HG03354 (cell line): ENCODE data around the gene SYMPK.
A peak's percentile ranks its signal among the peaks of the same experiment; 100 is the strongest.
"Not testable (repeated sequence)": the region's sequence is repeated elsewhere in the genome, so short reads cannot be mapped to it uniquely, and the experiment has no call there.

ENCODE experiments used
- ATAC-seq: cut with Tn5 transposase; IDR thresholded peaks from one replicate; pipeline ENCODE4 v1.9.1; 2021; ENCODE audit warnings: mild to moderate bottlenecking; ENCODE audit not compliant: unreplicated experiment, poor library complexity, severe bottlenecking

Gene SYMPK

DNA sequence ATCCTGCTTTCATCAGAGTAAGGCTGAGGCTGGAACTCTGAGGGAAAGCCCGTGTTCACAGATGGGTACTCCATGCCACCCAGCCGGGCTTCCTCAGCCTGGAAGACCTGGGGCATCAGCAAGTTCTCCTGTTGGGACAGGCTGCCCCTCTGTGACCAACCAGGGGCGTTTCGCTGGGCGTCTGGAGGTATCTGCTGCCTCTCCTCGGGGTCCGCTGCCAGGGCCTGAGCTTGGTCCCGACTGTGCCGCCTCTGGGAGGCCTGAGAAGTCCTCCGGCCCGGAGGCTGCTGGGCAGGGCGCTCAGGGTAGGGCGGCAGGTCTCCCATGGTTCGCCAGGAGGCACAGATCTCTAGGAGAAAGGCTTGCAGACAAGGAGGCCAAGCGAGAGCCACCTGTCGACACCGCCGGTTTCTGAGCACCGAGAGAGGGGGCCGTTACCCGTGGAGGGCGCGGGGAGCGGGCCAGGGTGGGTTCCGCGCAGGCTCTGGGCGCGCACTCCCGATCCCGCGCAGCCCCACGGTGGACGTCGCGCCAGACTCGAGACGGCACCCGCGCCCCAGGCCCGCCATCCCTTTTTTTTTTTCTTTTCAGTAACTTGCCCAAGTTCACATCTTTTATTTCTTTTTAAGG lies 48.0 kb downstream of the SYMPK start, which contains the start of gene RSPH6A:
Gene RSPH6A (minus strand): TSS at position 458 of the 630 bp plus-strand sequence. CDS start 132 bp downstream, at position 326.
- no peak for ATAC-seq

DNA sequence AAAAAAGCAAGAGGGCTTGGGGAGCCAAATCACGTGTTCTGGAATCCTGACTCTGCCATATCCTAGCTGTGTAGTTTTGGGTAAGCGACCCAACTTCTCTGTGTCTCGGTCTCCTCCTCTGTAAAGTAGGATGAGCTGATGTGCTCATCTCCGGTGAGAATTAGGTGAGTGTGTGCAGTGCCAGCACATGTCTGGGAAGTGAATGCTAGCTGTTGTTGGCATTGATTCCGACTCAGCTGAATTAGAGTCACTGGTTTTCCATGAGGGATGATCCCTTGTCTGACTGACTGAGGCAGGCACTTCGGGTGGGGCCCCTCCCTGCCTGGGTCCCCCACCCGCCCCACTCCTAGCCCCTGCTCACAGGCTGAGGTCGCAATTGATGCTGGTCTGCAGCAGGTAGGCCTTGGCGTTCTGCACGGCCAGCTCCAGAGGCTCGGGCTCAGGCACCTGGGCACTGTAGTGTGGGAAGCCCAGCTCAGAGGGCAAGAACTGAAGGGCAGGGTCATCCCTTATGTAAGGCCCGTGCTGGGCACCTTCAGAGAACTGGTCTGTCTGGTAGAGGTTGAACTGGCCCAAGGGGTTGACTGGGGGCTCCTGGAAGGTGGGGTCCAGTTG lies 48.7 kb downstream of the SYMPK start:
- no peak for ATAC-seq

DNA sequence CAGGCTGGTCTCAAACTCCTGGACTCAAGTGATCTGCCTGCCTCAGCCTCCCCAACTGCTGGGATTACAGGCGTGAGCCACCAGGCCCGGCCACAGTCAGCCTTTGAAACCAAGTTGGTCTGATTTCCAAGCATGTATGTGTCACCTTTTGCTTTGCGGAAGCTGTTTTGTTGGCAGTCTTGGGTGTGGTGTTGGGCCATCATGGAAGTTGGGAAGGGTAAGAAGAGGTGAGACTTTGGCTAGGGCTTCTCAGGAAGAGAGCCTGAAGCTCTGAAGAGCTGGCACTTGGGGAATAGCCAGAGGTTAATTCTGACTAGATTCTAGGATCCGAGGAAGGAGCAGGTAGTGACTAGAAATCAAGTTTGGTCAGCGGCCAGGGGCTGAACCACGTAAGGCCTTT lies 50.6 kb downstream of the SYMPK start:
- ATAC-seq, result no peak

- ATAC-seq, result no peak
Measured at GRCh38 chr19:45809643-45810159, 53.2 kb downstream of the SYMPK start.

DNA sequence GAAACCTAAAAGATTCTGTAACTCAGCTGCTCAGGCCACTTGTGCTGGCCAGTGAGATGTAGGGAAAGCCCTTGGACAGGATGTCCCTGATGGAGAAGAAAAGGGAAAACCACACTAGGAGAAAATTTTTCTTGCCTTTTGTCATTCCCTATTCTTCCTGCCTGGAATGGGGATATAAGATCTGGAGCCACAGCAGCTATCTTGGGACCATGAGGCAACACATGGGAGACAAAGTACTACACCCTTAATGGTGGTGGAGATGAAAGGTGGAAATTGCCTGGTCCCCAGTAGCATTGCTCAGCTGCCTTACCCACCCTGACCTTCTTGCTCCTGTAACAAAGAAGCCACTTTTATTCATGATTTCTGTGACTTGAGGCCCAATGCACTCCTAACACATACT lies 57.2 kb downstream of the SYMPK start:
- ATAC-seq, result no peak

GRCh38 chr19:45804959-45805230 lies 58.1 kb downstream of the SYMPK start:
- no peak for ATAC-seq

DNA sequence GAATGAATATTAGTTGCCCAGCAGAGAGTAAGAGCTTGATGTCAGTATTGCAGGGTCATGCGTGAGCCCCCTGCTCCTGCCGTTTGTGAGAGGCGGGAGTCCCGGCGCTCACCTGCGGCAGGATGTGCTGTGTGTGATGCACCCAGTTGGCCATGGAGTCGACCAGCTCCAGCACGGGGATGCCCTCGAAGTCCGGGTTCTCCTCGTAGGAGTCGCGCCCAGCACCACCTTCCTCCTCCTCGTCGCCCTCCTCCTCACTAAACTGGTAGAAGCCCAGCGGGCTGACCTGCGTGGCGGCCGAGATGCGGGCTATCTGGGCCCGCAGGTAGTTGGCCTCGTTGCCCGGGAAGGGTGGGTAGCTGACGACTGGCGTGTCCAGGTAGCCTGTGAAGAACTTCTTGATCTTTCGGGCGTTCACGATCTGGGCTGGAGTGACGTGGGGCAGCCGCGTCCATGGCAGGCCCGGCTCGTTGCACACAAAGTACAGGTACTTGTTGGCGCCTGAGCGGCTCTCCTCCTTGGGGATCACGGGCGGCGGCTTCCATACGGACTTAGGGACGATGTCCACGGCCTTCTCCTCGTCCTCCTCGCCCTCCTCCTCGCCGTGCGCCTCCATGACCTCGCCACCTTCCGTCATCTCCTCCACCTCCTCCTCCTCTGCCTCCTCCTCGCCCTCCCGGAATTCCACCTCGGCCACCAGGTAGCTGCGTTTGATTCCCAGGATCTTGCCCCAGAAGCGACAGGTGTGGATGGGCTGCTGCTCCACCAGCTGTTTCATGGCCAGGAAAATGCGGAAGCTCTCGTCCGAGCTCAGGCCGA lies 58.6 kb downstream of the SYMPK start:
- no peak for ATAC-seq

DNA sequence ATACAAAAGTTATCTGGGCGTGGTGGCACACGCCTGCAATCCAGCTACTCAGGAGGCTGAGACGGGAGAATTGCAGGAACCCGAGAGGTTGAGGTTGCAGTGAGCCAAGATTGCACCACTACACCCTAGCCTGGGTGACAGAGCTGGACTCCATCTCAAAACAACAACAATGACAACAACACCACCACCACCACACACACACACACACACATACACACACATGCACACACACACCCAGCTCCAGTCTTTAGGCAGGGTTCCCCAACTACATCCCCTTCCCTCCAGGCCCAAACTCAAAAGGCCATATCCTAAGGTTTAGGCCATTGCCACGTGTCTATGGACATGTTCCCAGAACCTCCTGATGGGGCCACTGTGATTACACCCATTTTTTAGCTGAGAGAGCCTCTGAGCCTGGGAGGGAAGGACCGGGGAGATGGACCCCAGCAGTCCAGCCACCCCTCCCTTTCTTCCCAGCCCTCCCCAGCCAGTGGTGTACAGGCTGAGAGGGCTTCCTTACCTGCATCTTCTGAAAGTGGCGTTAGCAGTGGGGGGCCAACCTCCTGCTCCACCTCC lies 61.3 kb downstream of the SYMPK start:
- ATAC-seq, result no peak

DNA sequence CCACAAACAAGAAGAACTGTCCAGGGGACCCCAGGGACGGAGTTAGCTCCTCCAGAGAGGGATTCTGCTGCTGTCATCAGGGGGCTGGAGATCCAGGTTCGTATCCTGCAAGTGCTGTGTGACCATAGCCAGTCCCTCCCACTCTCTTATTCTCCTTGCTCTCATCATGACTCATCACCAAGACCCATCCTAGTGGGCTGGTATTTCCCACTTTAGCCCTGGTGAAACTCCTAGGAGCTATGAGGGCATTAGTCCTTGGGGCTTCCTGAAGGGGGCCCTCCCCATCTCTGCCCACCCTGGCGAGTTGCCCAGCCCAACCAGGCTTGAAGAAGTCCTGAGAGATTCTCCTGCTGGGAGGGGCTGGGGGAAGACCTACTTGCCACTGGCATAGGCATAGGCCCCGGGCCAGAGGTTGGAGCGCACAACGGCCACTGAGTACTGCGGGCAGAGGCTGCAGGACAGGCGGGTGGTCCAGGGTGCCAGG lies 62.8 kb downstream of the SYMPK start:
- ATAC-seq, result no peak

GRCh38 chr19:45799541-45799940 lies 63.4 kb downstream of the SYMPK start:
- ATAC-seq, result not testable (repeated sequence)

DNA sequence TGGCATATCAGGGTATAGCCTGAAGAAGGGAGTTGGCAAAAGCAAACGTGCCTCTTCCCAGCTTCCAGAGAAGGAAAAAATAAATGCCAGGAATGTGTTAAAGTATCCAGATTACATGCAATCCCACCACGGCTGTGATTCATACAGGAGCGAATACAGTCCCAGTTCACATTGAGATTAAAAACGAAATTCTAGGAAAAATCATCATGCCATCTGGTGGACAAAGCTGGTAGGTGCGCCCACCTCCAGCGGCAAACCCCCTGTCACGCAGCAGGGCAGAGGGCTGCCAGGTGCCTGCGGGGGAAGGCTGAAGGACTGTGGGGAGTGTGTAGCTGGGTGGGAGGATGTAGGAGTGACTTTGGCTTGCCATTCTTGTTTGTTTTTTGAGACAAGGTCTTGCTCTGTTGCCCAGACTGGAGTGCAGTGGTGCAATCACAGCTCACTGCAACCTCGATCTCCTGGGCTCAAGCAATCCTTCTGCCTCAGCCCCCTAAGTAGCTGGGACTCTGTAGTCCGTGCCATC lies 63.9 kb downstream of the SYMPK start:
- no peak for ATAC-seq

- no peak for ATAC-seq
Measured at GRCh38 chr19:45794627-45795026, 68.3 kb downstream of the SYMPK start.

DNA sequence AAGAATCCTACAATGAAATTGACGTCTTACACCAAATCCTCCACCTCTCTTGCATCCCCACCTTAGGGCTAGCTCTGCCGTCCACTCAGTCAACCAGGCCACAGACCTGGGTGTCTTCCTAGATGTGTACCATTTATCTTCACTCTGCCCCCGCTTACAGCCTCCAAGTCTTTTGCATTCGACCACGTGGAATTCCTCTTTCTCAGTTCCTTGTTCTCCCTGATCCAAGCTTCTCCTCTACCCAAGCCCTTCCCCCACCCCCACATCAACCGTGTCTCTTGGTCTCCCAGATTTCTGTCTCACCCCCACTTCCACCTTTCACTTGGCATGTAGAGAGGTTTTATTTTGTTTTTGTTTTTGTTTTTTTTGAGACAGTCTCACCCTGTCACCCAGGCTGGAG lies 69.1 kb downstream of the SYMPK start:
- ATAC-seq, result no peak

DNA sequence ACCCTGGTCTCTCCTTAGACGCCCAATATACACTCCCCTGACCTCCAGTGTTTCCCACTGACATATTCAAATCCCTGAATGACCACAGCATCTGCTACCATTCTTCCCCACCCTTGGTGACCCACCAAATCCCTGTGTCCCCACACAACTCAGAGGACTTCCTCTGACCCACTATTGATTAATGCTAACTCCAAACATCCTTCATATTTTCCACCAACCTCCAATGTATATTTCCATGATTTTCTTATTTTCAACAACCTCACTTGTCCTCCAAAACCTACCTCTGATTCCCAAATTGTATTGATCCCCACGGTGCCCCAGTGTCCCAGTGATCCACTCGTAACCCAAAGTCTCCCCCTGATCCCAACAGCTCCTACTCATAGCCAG lies 69.8 kb downstream of the SYMPK start:
- ATAC-seq, result no peak

DNA sequence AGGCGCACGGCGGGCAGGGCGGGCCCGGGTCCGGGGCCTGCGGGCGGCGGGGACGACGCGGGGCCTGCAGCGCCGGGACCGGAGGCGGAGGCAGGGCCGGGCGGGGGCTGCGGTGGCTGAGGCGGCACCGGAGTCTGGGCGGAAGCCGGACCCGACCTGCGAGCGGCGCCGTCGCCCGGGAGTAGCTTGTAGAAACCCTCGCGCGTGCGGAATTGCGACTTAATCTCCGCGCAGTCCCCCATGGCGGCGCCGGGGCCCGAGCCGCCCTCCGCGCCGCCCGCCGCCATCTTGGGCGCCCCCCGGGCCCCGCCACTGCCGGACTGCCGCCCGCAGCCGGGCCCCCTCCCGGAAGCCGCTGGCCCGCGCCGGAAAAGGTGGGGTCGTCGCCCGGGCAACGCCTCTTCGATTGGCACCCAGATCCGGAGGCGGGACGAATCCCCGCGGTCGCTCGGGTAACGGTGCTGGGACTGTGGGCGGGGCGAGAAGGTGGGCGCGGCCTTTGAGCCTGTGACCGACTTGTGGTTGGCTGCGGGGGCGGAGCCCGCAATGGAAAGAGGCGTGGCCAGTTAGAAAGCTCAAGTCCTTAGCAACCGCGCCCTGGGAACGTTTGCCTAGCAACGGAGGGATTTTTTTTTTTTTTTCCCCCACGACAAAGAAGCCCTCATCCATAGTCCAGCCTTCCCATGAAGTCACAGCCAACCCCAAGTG lies 70.3 kb downstream of the SYMPK start, which contains the start of gene DMWD:
Gene DMWD (minus strand): TSS at position 376 of the 708 bp plus-strand sequence. CDS start 89 bp downstream, at position 287.
- peak; percentile 94 for ATAC-seq

DNA sequence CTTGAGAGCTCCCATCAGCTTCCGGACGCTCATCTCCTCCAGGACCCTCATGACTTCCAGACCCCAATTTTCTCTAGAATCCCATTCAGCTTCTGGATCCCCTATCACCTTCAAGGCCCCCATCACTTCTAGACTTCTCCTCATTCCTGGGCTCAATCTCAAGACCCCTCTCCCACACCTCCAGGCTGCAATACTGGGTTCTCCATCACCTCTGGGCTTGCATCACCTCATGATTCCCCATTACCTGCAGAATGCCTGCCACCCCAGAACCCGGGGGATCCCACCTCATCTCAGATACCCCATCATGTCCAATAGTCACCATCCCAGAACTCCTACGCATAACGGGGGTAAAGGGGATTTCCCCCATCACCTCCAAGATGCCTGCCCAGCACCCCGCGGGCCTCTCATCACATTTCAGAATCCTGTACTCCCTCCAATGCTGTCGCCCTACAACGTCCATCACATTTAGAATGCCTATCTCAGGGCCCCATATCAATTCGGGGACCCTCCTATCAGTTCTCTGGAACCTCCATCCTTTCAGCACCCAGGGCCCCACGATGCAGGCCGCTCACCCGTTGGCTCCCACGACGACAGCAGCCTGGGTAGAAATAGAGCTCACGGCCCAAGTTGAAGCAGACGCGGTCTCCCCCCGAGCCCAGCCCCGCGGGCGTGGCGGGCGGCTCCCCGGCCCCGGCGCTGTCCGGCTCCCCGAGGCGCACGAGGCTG lies 71.0 kb downstream of the SYMPK start:
- ATAC-seq, result no peak

DNA sequence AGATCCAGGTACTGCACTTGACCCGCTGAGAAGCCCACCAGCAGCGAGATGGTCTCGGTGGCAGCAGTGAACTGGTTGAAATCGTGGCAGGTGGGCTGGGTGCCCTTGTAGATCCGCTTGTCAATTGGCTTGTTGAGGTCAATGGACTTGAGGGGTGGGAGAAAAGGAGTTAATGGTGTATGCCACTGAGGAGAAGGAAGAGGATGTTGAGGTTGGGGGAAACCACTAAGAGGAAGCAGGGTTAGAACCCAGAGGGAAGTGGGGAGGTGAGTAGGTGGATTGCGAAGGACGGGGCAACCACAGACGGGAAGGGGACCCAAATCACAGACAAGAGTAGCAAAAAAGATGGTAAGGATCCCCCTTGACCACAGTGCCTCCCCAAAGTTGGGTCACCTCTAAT lies 72.0 kb downstream of the SYMPK start:
- ATAC-seq, result no peak

DNA sequence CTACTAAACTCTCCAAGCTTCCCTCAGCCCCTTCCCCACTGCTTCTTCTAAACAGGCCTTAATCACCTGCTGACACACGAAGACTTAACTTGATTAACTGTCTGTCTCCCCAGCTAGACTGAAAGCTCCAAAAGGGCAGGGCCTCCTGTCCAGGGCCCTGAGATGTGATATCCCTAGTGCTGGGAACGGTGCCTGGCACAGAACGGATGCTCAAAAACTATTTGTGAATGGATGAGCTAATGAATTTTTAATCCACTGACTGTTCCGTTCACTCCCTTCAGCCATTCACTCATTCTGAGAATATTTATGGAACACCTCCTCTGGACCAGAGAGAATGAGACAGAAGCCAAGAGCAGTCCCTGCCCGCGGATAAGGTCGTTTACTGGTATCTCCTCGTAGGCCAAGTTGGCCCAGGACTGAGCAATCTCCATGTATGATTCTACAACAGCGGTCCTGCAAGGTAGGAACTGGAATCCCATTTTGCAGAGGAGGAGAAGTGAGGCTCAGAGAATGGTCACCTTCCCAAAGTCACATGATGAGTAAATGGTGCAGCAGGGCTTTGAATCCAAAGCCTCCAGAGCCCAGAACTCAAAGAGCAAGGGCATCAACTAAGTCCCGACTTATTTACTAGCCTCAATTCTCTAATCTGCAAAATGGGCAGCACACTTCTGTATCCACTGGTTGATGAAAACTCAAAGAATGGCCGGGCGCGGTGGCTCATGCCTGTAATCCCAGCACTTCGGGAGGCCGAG lies 73.7 kb downstream of the SYMPK start:
- ATAC-seq, result no peak
